Kidney (tissue), 14 donors: ENCODE data around the gene FBXO24. TPM values are rescaled to one million over a fixed set of nuclear protein-coding genes. Genes with fewer than 3 reads are reported as not detected.

ENCODE experiments used
- DNase-seq, 5 donors: peaks; one replicate each; pipeline ENCODE4 v3.0.0-alpha.2; 2013 to 2020
- FAIRE-seq: peaks from 2 replicates; lab custom pipeline; 2012; peaks lifted over from hg19 to GRCh38; lab: Jason Lieb, UNC
- H3K27ac ChIP-seq, 2 donors: one replicate each; pipeline ENCODE4 v1.7.0; 2013; ENCODE audit warnings: low read depth in 2 of 2, low read length in 2 of 2, inconsistent platforms in 1 of 2
- H3K27me3 ChIP-seq: one replicate; pipeline ENCODE4 v1.7.1; 2013; ENCODE audit warnings: low read length, inconsistent platforms; ENCODE audit not compliant: control insufficient read depth, insufficient read depth
- H3K36me3 ChIP-seq, 3 donors: one replicate each; pipeline versions ENCODE4 v1.7.0 to v1.7.1; 2013; ENCODE audit warnings: low read length in 3 of 3, control low read depth in 1 of 3, inconsistent platforms in 1 of 3; ENCODE audit not compliant: insufficient read depth in 3 of 3, control insufficient read depth in 2 of 3
- H3K4me1 ChIP-seq, 3 donors: one replicate each; pipeline versions ENCODE4 v1.7.0 to v1.7.1; 2013; ENCODE audit warnings: low read length in 3 of 3, inconsistent platforms in 1 of 3, low read depth in 1 of 3; ENCODE audit not compliant: control insufficient read depth in 2 of 3, insufficient read depth in 2 of 3
- H3K4me3 ChIP-seq, 3 donors: one replicate each; pipeline versions ENCODE4 v1.7.0 to v1.8.1; 2013; ENCODE audit warnings: low read length in 3 of 3, control low read depth in 1 of 3, inconsistent platforms in 1 of 3
- H3K9ac ChIP-seq, 3 donors: one replicate each; pipeline versions ENCODE4 v1.7.0 to v1.7.1; 2013; ENCODE audit warnings: low read length in 3 of 3, control low read depth in 1 of 3, inconsistent platforms in 1 of 3
- H3K9me3 ChIP-seq, 3 donors: one replicate each; pipeline versions ENCODE4 v1.7.0 to v1.7.1; 2013; ENCODE audit warnings: low read length in 3 of 3, control low read depth in 1 of 3, inconsistent platforms in 1 of 3; ENCODE audit not compliant: control insufficient read depth in 2 of 3, insufficient read depth in 1 of 3
- intact Hi-C: fragments of 100-400 bp; cut with DNase I; formaldehyde crosslinking; loops from one replicate; pipeline ENCODE4 v1.11.1; 2022
- polyA plus RNA-seq: library from polyadenylated mRNA; stranded (reverse); fragments of 350-450 nt; fragmentation: Illumina TruSeq; extraction: RNeasy Lipid Tissue Mini Kit (QIAGEN cat#74804); gene quantifications from one replicate; pipeline ENCODE4 v1.2.3, GENCODE V29; 2014; ENCODE audit warnings: low read depth, low replicate concordance; ENCODE audit not compliant: insufficient read depth
- total RNA-seq: library from RNA; stranded (reverse); fragmentation: NEBNext Ultra II Directional; extraction: Animal tissue kit (Norgen Biotek cat#: 25700); gene quantifications from one replicate; pipeline ENCODE4 v1.2.1, GENCODE V29; 2021
- TF ChIP-seq, protein P1 (sequence below): IDR thresholded peaks from 3 replicates; pipeline ENCODE4 v1.5.1; 2012; ENCODE audit warnings: mild to moderate bottlenecking, moderate library complexity, borderline replicate concordance; ENCODE audit not compliant: insufficient read depth; ENCODE audit errors: extremely low read depth
- donor health status: control.
- donor health status: control.
- donor health status: control.
- donor health status: control.
- donor health status: control.
- donor health status: DM: yes; HTN: yes; CAD: no.
- donor health status: Normal renal cell carcinoma (clear cell type).

The FBXO24 gene
- total and polyA plus RNA-seq, 2 donors from 2014 or later = 0.60 to 0.95 TPM

DNA sequence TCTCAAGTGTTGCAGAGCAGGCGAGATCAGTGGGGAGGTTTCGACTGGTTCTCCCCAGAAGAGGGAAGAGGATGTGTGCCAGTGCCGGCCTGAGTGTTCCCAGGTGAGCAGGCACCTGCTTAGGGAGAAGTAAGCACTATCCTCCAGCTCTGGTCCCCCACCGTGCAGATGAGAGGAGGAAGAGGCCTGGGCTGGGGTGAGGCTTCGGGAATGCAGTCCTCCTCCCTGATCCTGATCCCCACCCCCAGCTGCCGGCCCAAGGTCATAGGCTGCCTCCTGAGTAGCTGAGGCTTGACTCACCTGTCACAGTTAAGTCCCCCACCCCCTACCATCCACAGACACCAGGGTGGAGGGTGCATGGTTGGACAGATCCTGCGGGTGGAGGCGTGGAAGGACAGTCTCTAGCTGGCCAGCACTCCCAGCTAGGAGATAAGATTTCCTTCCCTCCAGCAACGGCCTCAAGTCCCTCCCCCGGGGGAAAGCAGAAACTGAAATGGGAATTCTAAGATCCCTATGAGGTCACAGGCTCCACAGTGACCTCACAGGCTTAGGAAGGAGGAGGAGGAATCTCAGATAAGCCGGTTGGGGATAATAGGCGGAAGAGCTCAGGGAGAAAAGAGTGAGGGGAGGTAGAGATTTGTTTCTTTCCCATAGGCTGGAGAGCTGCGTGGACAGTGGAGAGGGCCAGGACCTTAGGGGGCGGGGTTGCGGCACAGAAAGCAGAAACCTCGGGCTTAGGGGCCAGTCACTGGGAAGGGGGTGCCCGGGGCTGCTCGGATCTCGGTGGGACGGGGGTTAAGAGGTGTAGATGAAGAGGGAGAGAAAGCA lies 1.2 kb upstream of the FBXO24 start:
- Histone ChIP-seq H3K9ac (peak overlapping the region; percentile 68 to 96 (median 84)), H3K36me3 (peaks cover 8 to 18% (median 18%) of the 10 kb centered on the region in 3 donors), H3K9me3 (no peaks in the 10 kb centered on the region), H3K27me3 (no peaks in the 10 kb centered on the region), H3K4me1 (peaks cover 0 to 27% (median 7%) of the 10 kb centered on the region in 3 donors), H3K27ac (peak overlapping the region; percentile 95 to 96), H3K4me3 (peak overlapping the region; percentile 87 to 98 (median 92))
- TF ChIP-seq, protein P1, sequence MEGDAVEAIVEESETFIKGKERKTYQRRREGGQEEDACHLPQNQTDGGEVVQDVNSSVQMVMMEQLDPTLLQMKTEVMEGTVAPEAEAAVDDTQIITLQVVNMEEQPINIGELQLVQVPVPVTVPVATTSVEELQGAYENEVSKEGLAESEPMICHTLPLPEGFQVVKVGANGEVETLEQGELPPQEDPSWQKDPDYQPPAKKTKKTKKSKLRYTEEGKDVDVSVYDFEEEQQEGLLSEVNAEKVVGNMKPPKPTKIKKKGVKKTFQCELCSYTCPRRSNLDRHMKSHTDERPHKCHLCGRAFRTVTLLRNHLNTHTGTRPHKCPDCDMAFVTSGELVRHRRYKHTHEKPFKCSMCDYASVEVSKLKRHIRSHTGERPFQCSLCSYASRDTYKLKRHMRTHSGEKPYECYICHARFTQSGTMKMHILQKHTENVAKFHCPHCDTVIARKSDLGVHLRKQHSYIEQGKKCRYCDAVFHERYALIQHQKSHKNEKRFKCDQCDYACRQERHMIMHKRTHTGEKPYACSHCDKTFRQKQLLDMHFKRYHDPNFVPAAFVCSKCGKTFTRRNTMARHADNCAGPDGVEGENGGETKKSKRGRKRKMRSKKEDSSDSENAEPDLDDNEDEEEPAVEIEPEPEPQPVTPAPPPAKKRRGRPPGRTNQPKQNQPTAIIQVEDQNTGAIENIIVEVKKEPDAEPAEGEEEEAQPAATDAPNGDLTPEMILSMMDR = no peak
- intact Hi-C loops = no loop called here
- DNase-seq = peak in 4 of 5 donors; percentile 75 to 88 (median 85)
- no peak for FAIRE-seq

DNA sequence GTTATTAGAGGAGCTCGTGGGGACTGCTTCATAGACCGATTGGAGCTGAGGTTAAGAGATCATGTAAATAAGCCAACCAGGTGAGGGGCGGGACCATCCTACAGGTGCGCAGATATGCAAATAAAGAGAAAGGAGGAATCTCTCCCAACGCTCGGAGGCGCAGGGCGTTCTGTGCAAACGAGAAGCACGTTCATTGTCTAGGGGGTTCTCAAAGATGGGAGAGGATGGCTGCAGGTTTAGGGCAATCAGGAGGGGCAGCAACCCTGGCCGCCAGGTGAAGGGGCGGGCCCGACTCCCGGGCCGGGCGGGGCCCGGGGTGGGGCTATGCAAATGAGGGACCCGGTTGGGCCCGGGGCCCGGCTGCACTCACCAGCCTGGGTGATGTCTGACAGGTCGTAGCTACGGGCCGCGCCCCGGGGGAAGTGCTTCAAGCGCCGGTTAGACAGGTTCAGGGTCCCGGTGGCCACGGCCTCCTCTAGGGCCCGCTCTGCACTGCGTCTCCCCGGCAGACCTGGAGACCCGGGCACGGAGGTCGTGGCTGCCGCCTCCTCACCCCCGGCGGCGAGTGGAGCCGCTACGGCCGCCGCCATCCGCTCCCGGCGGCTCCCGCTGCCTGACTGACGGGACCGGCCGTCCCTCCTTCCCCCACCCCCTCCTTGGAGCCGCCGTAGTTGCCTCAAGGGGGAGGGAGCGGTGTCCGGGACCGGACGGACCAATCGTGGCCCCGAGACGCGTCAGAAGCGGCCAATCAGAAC lies 440 bp upstream of the FBXO24 start, which contains the start of gene LRCH4:
Gene LRCH4 (minus strand): TSS at position 619 of the 755 bp plus-strand sequence. CDS start 29 bp downstream, at position 590.
- intact Hi-C loops = no loop called here
- peaks cover 0 to 27% (median 7%) of the 10 kb centered on the region in 3 donors for H3K4me1 ChIP-seq
- DNase-seq = peak in 2 of 5 donors; percentile 53 to 65
- H3K27me3 ChIP-seq = no peaks in the 10 kb centered on the region
- FAIRE-seq = no peak
- peaks cover 3 to 14% (median 11%) of the 10 kb centered on the region in 3 donors for H3K36me3 ChIP-seq
- H3K9ac ChIP-seq = peak within 1 kb of the TSS; percentile 78 to 96 (median 84)
- peak within 1 kb of the TSS; percentile 87 to 98 (median 92) for H3K4me3 ChIP-seq
- no peaks in the 10 kb centered on the region for H3K9me3 ChIP-seq
- TF ChIP-seq, protein P1 = no peak
- H3K27ac ChIP-seq = peak within 1 kb of the TSS; percentile 95 to 96

DNA sequence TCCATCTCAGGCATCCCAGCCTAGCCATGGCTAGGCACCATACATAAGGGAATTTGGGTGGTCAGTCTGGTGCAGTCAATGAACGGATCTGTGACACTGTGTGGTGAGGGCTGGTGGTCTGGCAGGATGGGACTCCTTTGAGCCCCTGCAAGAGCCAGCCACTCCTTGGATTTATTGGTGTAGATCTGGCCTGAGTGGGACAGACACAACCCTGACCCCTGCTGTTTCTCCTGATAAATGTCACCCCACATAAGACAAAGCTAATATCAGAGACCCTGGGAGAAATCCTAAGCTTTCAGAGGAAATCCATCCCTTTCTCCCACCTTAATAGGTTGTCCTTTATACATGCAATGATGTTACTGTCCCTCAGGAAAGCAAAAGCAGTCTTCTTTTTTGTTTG lies 2.3 kb downstream of the FBXO24 start:
- intact Hi-C loops = no loop called here
- no peak for DNase-seq
- Histone ChIP-seq H3K4me3 (no peak overlapping the region), H3K27me3 (no peaks in the 10 kb centered on the region), H3K4me1 (peaks cover 0 to 20% (median 7%) of the 10 kb centered on the region in 3 donors), H3K36me3 (no peaks in the 10 kb centered on the region), H3K9ac (no peak overlapping the region), H3K27ac (no peak overlapping the region), H3K9me3 (no peaks in the 10 kb centered on the region)
- TF ChIP-seq, protein P1 = peak; percentile 28
- no peak for FAIRE-seq
